Right ventricle myocardium inferior (tissue), 1 donor: ENCODE results near the gene SLC39A1. TPM values are rescaled to one million over a fixed set of nuclear protein-coding genes. Genes with fewer than 3 reads are reported as not detected.
"Not testable (repeated sequence)": the region's sequence is repeated elsewhere in the genome, so short reads cannot be mapped to it uniquely, and the experiment has no call there.

Experiments
- ATAC-seq: fragments of 200-7000 bp; cut with Tn5 transposase; one replicate; pipeline ENCODE4 v1.9.1; 2020; ENCODE audit warnings: mild to moderate bottlenecking, moderate library complexity
- DNase-seq: peaks from one replicate; pipeline ENCODE4 v3.0.0; 2021; ENCODE audit errors: missing footprints
- intact Hi-C: fragments of 100-400 bp; cut with DNase I; formaldehyde crosslinking; loops from one replicate; pipeline ENCODE4 v1.11.0; 2022
- total RNA-seq: library from RNA; stranded (reverse); fragmentation: NEBNext Ultra II Directional; extraction: Animal tissue kit (Norgen Biotek cat#: 25700); gene quantifications from one replicate; pipeline ENCODE4 v1.2.1, GENCODE V29; 2021
- donor health status: DM: no; HTN: yes; CAD: no; lungs with severe emphysema.

SLC39A1 gene
- total RNA-seq, 1 donor from 2014 or later: 48.9 TPM

DNA sequence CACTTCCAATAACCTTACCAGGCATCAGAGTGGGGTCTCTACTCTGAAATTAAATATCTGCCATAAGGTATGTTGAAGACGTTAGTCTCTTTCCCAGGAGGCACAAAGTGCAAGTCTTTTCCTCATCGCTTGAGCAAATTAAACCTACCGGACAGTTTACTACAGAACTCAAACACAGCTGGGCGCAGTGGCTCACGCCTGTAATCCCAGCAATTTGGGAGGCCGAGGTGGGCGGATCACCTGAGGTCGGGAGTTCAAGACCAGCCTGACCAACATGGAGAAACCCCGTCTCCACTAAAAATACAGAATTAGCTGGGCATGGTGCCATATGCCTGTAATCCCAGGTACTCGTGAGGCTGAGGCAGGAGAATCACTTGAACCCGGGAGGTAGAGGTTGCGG, 15.8 kb upstream of the SLC39A1 start:
- DNase-seq, ATAC-seq, intact Hi-C loops: not testable (repeated sequence)

DNA sequence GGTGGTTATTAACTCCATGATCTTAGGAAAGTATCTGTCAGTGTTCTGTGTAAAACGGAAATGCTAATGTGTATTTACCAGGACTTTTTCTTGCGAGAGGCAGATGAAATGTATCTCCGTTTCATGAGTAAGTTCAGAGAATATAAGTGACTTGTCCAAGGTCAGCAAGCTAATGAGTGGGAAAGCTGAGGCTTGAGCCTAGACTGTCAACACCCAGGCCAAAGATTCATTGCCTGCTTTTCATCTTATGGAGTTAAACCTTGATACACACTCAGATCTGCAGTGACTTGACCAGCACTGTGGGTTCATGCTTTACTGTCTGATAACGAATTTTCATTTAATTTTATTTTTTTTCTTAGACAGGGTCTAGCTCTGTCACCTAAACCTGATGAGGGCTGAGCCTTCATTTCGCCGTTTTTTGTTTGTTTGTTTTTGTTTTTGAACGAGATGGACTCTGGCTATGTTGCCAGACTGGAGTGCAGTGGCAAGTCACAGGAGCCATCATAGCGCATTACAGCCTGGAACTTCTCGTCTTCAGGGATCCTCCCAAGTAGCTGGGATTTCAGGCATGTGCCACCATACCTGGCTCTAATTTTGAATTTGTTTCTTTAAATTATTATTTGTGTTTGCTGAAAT, 15.1 kb upstream of the SLC39A1 start:
- no peak for ATAC-seq
- DNase-seq: no peak
- intact Hi-C loops: no loop called here

DNA sequence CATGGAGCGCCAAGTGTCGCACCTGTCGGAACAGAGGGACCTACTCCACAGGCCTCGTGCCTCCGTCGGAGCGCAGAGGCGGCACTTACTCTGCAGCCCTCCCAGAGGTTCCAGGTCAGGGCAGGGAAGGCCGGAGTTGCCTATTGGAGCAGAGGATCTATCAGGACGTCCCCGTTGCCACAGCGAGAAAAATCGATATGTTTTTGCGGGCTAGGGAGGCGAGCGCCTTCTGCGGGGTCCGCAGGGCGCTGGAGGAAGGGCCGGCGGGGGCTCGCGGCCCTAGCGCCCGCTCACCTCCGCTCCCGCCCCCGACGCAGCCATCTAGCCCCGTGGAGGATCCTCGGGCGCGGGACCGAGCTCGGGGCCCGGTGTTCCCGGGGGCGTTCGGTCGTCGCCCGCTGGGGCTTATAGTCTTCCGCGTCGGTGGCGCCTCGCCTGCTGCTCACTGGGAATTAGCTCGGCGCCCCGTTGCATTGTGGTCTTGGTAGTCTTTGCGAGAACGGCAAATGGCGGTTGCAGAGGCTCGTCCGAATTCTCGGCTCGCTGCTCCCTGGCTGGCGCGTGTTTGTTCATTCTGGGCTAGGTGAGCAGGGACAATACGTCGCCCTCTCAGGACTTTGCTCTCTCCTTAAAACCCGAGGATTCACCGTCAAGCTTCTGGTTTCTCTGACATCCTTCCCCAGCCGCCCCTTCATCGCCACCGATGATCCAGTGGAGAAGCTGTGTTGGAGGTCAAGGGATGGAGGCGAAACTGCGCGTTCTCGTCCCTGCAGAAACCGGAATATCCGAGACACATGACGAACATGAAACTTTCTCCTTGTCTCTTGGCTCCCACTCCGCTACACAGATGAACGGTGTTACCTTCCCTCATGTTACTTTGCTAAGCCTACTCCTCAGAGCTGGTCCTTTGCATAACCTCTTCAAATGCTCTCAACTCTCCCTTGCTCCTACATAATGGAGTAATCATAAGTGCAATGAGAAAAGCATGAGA, 14.2 kb upstream of the SLC39A1 start, which contains the start of gene JTB:
TSS of gene JTB (minus strand) at position 425 of the 991 bp plus-strand sequence. CDS start at position 3, 422 bp downstream.
- DNase-seq: peak; percentile 97
- peak; percentile 96 for ATAC-seq
- intact Hi-C loops: no loop called here

DNA sequence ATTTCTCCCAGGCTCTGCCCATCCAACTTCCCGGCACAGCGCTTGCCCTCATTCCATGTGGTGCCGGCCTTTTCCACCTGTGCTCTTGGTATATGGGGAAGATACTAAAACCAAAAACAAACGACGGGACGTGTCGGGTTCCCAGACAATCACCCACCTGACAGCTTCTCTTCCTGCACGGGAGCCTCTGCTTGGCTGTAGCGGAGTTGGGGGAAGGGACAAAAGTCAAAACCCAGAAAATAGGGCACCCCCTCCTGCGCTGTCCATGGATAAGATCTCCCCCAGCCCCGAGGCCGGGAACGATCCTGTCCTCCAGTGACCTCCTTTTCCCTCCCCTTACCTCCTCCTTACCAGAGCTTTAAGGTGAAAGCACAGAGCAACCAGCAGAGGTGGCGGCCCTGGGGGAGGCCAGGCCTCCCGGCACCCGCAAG, 13.5 kb upstream of the SLC39A1 start:
- ATAC-seq (peak; percentile 27), DNase-seq (no peak)
- intact Hi-C loops: no loop called here

DNA sequence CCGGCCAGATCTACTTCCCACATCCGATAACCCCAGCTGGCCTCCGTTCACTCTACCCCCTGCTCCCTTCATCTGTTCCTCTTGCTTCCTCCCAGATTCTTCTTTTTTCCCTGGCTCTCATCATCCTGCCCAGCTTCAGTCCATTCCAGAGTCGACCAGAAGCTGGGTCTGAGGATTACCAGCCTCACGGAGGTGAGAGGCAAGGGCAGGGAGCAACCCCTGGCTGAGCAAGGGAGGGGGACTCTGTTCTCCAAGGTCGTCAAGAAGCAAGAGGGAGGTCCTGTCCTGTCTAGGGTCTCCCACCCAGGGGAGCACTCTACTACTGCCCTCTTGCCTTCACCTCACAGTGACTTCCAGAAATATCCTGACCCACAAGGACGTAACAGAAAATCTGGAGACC, 10.2 kb upstream of the SLC39A1 start:
- no peak for ATAC-seq
- no peak for DNase-seq
- intact Hi-C loops: no loop called here

DNA sequence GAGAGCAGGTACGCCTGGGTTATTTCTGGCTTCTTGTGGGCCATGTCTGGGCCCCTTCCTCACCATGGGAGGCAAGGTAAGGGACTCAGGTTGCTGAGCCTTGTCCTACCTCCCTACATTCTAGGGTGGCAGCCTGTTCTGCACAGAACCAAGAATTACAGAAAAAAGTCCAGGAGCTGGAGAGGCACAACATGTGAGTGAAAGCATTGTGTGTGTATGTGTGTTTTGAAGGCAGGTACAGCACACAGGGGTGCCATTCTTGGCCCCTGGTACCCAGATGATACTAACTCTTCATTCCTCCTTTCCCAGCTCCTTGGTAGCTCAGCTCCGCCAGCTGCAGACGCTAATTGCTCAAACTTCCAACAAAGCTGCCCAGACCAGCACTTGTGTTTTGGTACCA, 9.7 kb upstream of the SLC39A1 start:
- intact Hi-C loops: no loop called here
- DNase-seq (no peak), ATAC-seq (no peak)

DNA sequence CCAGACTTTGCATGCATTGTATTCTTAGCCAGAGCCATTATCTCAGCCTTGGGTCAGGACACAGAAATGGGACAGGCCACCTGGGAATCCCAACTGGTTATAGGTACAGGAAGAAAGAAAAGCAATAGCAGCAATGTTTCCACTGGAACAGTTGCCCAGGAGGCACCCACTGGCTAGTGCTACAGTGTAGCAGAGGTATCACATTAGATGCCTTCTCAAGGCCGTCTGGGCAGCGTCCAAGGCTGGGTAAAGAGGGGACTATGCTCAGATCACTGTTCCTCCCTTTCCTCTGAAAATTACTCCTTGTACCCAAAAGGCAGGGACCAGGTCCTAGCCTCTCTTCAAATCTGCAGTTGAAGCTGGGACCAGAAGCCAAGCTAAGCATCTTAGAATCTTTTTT, 7.0 kb upstream of the SLC39A1 start:
- DNase-seq: no peak

DNA sequence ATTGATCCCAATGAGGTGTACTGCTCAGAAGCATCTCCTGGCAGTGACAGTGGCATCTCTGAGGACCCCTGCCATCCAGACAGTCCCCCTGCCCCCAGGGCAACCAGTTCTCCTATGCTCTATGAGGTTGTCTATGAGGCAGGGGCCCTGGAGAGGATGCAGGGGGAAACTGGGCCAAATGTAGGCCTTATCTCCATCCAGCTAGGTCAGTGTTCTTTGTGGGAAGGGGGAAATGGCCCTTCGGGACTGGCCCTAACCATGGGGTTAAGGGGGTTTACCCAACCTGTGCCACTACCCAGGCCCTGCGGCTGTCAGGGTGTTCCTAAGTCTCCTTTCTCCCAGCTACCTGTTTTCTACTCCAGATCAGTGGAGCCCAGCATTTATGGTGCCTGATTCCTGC, 5.6 kb upstream of the SLC39A1 start:
- ATAC-seq: no peak
- DNase-seq: no peak
- intact Hi-C loops: no loop called here

More for the DNA sequence above, 7.0 kb upstream of the SLC39A1 start:
- intact Hi-C loops: no loop called here
- ATAC-seq: no peak

DNA sequence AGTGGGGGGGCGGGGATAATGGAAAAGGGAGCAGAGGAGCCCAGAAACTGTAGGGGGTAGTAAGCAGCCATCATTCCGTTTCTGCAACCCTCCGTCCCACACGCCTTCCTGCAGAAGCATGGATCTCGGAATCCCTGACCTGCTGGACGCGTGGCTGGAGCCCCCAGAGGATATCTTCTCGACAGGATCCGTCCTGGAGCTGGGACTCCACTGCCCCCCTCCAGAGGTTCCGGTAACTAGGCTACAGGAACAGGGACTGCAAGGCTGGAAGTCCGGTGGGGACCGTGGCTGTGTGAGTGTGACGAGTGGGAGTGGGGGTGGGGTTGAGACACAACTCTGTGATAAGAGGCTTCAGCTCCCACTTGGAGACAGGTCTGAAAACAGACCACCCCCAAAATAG, 5.1 kb upstream of the SLC39A1 start:
- ATAC-seq: no peak
- no peak for DNase-seq
- intact Hi-C loops: no loop called here

DNA sequence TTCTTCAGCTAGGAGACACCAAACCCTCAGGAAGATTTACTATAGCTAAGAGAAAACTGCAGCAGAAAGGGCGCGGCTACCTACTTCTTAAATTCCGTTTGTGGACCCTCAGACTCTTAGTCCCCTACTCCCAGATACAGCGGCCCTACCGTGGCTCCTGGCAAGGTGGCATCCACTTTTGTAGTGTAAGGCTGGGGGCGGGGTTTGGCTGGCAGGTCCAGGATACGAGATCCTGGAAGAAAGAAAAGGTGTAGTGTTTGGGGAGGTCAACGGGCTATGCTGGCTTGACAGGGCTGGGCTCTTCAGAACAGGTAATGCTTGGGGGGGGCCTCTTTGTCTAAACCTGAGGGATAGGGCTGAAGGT, 4.6 kb upstream of the SLC39A1 start:
- DNase-seq (no peak), ATAC-seq (no peak)
- intact Hi-C loops: loop anchor here (1.0 kb wide), 1 partner anchor 41 kb away; no protein-coding TSS in a partner anchor

DNA sequence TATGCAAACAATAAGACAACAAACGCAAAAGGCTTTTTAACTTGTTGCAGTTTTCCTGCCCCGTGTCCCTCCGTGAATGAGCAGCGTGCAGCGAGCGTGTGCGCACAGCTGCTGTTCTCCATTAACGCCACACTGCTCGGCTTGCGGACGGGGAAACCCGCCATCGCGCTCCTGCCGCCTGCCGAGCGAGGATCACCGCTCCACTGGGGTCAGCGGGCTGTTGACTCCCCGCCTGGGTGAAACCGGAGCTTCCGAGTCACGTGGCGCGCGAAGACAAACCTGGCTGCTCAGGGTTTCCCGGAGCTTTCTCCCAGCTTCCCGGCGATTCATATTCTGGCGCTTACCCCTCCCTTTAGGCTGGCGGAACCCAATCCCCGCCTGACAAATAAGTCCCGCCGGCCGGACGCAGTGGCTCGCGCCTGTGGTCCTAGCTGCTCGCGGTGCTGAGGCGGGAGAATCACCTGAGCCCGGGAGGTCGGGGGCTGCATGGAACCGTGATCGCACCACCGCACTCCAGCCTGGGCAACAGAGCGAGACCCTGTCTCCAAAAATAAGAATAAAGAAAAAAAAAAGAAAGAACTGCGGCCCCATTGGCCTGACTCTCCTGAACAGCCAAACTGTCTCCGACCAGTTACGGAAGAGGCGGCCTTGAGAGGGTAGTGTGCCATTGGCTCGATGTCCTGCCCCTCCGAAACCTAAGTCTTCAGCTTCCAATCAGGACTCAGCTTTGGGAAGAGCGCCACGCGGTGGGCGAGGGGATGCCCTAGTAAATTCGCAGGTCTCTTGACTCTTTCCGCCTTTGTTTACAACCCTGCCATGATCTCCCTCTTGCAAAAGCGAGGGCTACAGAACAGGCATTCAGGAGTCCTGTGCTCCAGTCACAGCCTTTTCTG, 4.0 kb upstream of the SLC39A1 start, which contains the start of gene CREB3L4:
TSS of gene CREB3L4 (plus strand) at position 796 of the 893 bp plus-strand sequence. CDS start 624 bp downstream, outside the sequence.
- intact Hi-C loops: loop anchor here (1.0 kb wide), 1 partner anchor 40 kb away; no protein-coding TSS in a partner anchor
- ATAC-seq: peak; percentile 88
- peak; percentile 95 for DNase-seq

DNA sequence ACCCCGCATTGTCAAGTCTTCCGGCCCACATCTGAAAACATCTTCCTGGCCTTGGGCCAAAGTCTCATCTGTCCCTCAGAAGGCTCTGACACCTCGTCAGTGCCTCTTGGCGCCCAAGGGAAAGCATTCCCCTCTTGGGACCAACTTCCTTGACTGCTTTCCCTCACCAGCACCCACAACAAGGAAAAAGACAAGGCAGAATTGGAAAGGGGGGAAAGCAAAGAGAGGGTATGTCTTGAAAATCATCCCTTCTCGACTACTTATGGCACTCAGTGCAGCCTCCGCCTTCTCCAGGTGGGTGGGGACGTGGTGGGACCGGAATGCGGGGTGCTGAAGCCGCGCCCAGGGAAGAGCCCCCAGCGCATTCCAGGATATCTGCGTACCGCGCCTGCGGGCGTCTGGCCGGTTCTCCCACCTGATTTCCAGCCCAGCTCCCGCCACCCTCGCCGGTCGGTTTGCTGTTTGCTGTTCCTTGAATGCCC, 554 bp upstream of the SLC39A1 start:
- ATAC-seq: no peak
- intact Hi-C loops: no loop called here
- peak; percentile 43 for DNase-seq

DNA sequence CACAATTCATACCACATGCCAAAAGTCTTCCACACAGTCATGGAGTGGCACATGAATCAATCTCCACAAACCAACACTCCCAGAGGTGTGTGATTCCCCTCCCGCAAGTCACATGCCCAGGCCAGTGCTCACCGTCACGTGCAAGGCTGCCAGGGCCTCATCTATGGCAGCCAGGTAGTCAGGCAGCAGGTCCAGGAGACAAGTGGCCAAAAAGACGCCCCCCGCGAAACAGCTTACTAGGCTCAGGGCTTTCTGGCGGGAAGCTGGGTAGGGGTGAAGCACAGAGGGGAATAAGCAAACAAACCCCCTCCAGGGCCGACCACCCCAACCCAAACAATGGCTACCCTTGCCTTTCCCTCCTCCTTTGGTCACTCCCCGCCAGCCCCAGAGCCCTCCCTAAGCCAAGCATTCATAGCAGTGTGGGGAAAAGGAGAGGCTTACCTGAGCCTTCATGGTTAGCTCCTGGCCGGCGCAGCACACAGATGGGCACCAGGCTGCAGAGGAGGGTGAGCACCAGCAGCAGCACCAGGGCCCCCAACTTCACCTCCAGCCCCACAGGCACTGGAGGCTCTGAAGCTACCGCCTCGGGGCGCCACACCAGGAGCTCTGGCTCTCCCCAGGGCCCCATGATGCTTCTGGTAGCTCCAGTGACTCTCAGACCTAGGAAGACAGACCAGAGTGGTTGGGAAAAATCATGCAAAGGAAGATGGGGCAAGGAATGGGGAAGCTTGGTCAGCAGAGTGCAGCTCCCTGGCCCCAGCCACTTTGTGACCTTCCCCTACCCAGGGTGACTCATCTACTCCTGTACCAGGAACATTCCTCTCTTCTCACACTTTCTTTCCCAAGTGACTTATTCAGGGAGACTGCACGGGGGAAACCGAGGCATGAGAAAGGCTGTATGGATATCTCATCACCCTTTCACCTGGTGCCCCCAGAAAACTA, 978 bp downstream of the SLC39A1 start:
- ATAC-seq (no peak), DNase-seq (peak; percentile 75)
- intact Hi-C loops: no loop called here

DNA sequence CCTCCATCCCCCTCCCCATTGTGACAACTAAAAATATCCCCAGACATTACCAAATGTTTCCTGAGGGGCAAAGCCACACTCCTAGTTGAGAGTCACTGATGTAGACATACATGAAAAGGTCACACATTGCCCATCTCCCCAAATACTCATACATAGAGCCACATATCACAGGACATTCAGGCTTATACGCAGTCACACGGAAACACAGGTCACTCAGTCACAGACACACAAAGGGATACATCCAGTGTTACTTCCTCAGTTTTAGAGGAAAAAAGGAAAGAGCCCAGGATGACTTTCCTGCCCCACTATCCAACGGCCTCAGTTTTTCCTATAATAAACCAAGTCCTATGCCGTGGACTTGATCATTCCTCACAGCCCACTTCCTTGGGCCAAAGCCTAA, 1.9 kb downstream of the SLC39A1 start:
- ATAC-seq: no peak
- intact Hi-C loops: no loop called here
- no peak for DNase-seq

DNA sequence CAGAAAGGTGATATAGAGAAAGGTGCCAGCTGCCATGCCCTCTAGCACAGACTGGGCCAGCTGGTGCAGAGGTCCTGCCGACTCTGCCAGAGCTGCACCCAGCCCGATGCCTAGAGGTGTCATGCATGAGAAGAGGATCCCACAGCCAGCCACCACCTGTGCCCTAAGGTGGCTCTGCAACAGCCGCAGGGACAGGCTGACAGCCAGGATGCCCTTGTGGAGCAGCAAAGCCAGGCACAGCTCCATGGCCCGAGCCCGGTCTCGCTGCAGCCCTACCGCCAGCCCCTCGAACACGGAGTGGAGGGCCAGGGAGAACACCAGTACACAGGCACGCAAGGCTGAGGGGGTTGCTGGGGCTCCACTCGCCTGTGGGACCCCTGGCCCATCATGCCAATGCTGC, 3.1 kb downstream of the SLC39A1 start:
- DNase-seq (no peak), ATAC-seq (no peak)
- intact Hi-C loops: no loop called here

DNA sequence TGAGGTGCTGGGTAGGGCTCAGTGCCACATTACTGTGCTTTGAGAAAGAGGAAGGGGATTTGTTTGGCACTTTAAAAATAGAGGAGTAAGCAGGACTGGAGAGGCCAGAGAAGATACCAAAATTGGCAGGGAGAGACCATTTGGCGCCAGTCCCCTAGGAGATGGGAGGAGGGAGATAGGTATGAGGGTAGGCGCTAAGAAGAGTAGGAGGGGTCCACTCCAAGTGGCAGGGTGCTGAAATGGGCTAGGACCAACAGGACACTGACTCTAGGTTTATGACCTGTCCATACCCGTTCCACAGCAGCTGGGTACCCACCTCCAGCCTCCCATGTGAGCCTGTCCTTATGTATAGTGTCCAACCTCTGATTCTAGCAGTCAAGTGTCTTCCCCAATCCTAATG, 3.9 kb downstream of the SLC39A1 start:
- intact Hi-C loops: loop anchor here (5.0 kb wide), 1 partner anchor 162 kb away; no protein-coding TSS in a partner anchor
- ATAC-seq: no peak
- DNase-seq: no peak

DNA sequence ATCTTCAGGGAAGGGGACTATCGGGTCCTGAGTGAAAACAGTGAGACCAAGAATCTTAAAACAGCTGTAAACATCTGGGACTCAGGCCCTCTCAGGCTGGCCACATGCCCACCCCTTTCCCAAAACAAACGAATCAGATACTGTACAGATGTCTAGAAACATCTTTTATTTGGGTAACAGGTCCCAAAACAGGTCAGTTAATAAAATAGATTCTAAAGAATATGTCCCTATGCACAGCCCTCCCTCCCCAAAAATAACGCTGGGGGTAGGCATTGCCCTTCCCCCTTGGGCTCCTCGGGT, 4.4 kb downstream of the SLC39A1 start:
- ATAC-seq: no peak
- intact Hi-C loops: loop anchor here (5.0 kb wide), 1 partner anchor 162 kb away; no protein-coding TSS in a partner anchor

More for the DNA sequence above, 4.4 kb downstream of the SLC39A1 start:
- no peak for DNase-seq
